ENCODE results near the gene SERPINI1. TPM values are rescaled to one million over a fixed set of nuclear protein-coding genes. Genes with fewer than 3 reads are reported as not detected.

SERPINI1 gene
- total and polyA plus RNA-seq, 2 of the 8 experiments (the other 6 are each of a cell fraction or from before 2014, with no cell fraction given): 5.3 to 9.9 TPM

DNA sequence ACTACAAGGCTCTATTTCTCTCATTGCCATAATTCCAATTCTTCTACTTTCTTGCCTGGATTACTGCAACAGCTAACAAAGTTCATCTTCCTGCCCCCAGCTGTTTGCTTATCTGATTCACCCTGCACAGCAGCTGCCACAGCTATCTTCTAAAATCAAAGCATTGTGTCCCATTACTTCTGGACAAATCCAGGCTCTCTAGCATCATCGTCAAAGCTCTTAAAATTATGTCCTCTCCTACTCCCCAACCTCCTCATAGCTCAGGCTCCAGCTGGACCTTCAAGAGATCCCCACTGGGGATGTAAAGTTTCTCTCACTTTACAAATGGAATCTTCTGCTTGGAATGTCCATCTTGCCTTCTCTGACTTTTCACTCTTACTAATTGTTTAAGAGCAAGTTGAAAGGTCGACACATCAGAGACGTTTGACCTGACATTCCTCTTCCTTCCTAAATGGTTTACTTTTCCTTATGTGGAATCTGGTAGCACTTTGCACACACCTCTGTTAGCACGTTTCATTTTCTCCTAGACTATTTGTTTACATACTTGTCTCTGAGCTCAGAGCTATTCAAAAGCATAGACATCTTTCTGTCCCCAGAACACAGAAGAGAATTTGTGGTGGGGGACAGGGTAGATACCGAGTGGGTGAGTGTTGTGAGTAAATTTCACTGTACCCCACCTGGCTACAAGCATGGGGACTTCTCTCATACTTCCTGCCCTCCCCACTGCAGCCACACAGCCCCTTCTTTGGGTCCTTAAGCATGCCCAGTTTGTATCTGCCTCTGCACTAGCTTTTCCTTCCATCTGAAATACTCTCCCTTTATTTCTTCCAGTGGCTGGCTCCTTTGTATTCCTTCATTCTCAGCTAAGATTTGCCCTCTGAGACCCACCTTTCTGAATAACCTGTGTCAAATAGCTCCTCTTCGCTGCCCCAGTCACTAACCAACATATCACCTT lies 77.9 kb downstream of the SERPINI1 start (continued):
- TF ChIP-seq, protein P1, sequence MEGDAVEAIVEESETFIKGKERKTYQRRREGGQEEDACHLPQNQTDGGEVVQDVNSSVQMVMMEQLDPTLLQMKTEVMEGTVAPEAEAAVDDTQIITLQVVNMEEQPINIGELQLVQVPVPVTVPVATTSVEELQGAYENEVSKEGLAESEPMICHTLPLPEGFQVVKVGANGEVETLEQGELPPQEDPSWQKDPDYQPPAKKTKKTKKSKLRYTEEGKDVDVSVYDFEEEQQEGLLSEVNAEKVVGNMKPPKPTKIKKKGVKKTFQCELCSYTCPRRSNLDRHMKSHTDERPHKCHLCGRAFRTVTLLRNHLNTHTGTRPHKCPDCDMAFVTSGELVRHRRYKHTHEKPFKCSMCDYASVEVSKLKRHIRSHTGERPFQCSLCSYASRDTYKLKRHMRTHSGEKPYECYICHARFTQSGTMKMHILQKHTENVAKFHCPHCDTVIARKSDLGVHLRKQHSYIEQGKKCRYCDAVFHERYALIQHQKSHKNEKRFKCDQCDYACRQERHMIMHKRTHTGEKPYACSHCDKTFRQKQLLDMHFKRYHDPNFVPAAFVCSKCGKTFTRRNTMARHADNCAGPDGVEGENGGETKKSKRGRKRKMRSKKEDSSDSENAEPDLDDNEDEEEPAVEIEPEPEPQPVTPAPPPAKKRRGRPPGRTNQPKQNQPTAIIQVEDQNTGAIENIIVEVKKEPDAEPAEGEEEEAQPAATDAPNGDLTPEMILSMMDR (IDR thresholded peaks at IDR 0.05; ENCODE audit: control extremely low read depth in 1 of 3, insufficient read depth in 1 of 3, low read depth in 1 of 3, low read length in 3 of 3): no peak
- no peak for TF ChIP-seq POLR2AphosphoS5 (IDR thresholded peaks at IDR 0.05; ENCODE audit: low read depth, low read length)

All from H1 (cell line).